IMR-90 (cell line): ENCODE measurements around the gene MNT. TPM values are rescaled to one million over a fixed set of nuclear protein-coding genes. Genes with fewer than 3 reads are reported as not detected.

Experiments used
- ATAC-seq: fragments of 200-7000 bp; cut with Tn5 transposase; 2 replicates; pipeline ENCODE4 v1.9.1; 2020; ENCODE audit warnings: low read depth, mild to moderate bottlenecking, moderate library complexity
- BruUV-seq: library from RNA; stranded (reverse); fragments of 400-500 nt; replicated peaks from 2 replicates; lab custom pipeline; 2021; lab: Mats Ljungman, UMichigan
- CTCF ChIA-PET: fragments of 300-600 bp; formaldehyde crosslinking; extraction: SDS; loops from one replicate; lab custom pipeline; 2021; ENCODE audit warnings: antibody characterized with exemption; lab: Yijun Ruan, JAX
- POLR2A ChIA-PET: fragments of 300-600 bp; sonication (Branson Sonifier 250); formaldehyde crosslinking; loops from one replicate; lab custom pipeline; 2022; ENCODE audit warnings: antibody characterized with exemption; ENCODE audit not compliant: unreplicated experiment; lab: Charles Lee
- DNase-seq: peaks from one replicate; pipeline ENCODE4 v3.0.0; 2013
- H2AFZ ChIP-seq: replicated peaks from 2 replicates; pipeline ENCODE3; 2013; ENCODE audit warnings: low read length, mild to moderate bottlenecking; ENCODE audit not compliant: poor library complexity
- H2AK5ac ChIP-seq: 2 replicates; pipeline ENCODE4 v1.6.1; 2013; ENCODE audit warnings: low read depth, low read length, inconsistent platforms
- H2AK9ac ChIP-seq: replicated peaks from 2 replicates; pipeline ENCODE3; 2013; ENCODE audit warnings: mild to moderate bottlenecking, low read depth, low read length, moderate library complexity; ENCODE audit not compliant: poor library complexity
- H2BK120ac ChIP-seq: 2 replicates; pipeline ENCODE4 v1.6.1; 2013; ENCODE audit warnings: low read depth, low read length, inconsistent platforms
- H2BK15ac ChIP-seq: 3 replicates; pipeline ENCODE4 v1.6.1; 2013; ENCODE audit warnings: low read depth, low read length, inconsistent platforms
- H2BK20ac ChIP-seq: 2 replicates; pipeline ENCODE4 v1.6.1; 2013; ENCODE audit warnings: low read depth, mild to moderate bottlenecking, inconsistent platforms, low read length, moderate library complexity
- H2BK5ac ChIP-seq: 2 replicates; pipeline ENCODE4 v1.6.1; 2013; ENCODE audit warnings: mild to moderate bottlenecking, low read depth, low read length, inconsistent platforms; ENCODE audit not compliant: poor library complexity, severe bottlenecking
- H3K14ac ChIP-seq: replicated peaks from 2 replicates; pipeline ENCODE4 v1.6.1; 2013; ENCODE audit warnings: low read depth, low read length, inconsistent platforms
- H3K18ac ChIP-seq: 2 replicates; pipeline ENCODE4 v1.6.1; 2013; ENCODE audit warnings: low read depth, low read length, control low read depth
- H3K23ac ChIP-seq: 2 replicates; pipeline ENCODE4 v1.6.1; 2013; ENCODE audit warnings: low read depth, low read length, inconsistent platforms
- H3K27ac ChIP-seq: 2 replicates; pipeline ENCODE4 v1.5.1; 2013; ENCODE audit warnings: mild to moderate bottlenecking, control low read depth, low read length; ENCODE audit not compliant: insufficient read depth
- H3K27me3 ChIP-seq: 2 replicates; pipeline ENCODE4 v1.6.1; 2013; ENCODE audit warnings: low read length; ENCODE audit not compliant: control insufficient read depth, insufficient read depth
- H3K36me3 ChIP-seq: 2 replicates; pipeline ENCODE4 v1.6.1; 2013; ENCODE audit warnings: low read length, mixed read lengths; ENCODE audit not compliant: control insufficient read depth, insufficient read depth
- H3K4ac ChIP-seq: 2 replicates; pipeline ENCODE4 v1.6.1; 2013; ENCODE audit warnings: low read depth, low read length, inconsistent platforms
- H3K4me1 ChIP-seq: 2 replicates; pipeline ENCODE4 v1.6.1; 2013; ENCODE audit warnings: low read length, mixed read lengths; ENCODE audit not compliant: control insufficient read depth, insufficient read depth
- H3K4me2 ChIP-seq: 2 replicates; pipeline ENCODE4 v1.6.1; 2013; ENCODE audit warnings: low read depth, mild to moderate bottlenecking, control low read depth, low read length, moderate library complexity
- H3K4me3 ChIP-seq: 2 replicates; pipeline ENCODE4 v1.5.1; 2013; ENCODE audit warnings: low read depth, mild to moderate bottlenecking, control low read depth, low read length, moderate library complexity; ENCODE audit not compliant: insufficient read depth
- H3K56ac ChIP-seq: 2 replicates; pipeline ENCODE4 v1.6.1; 2013; ENCODE audit warnings: low read length, inconsistent platforms; ENCODE audit not compliant: insufficient read depth; ENCODE audit errors: extremely low read depth
- H3K79me1 ChIP-seq, 2 experiments: 2 replicates each; pipeline ENCODE4 v1.6.1; 2013; ENCODE audit warnings: low read length in 2 of 2, inconsistent platforms in 1 of 2, low read depth in 1 of 2
- H3K9ac ChIP-seq: 2 replicates; pipeline ENCODE4 v1.6.1; 2013; ENCODE audit warnings: low read depth, low read length, control low read depth
- H3K9me1 ChIP-seq: 2 replicates; pipeline ENCODE4 v1.6.1; 2013; ENCODE audit warnings: low read length, inconsistent platforms; ENCODE audit not compliant: insufficient read depth
- H3K9me3 ChIP-seq: 2 replicates; pipeline ENCODE4 v1.6.1; 2013; ENCODE audit warnings: low read length; ENCODE audit not compliant: control insufficient read depth, insufficient read depth
- H4K20me1 ChIP-seq: 2 replicates; pipeline ENCODE4 v1.6.1; 2013; ENCODE audit warnings: low read length, inconsistent platforms; ENCODE audit not compliant: insufficient read depth
- H4K5ac ChIP-seq: 2 replicates; pipeline ENCODE4 v1.6.1; 2013; ENCODE audit warnings: mild to moderate bottlenecking, low read depth, low read length, control low read depth
- H4K8ac ChIP-seq, 2 experiments: 2 replicates each; pipeline ENCODE4 v1.6.1; 2013; ENCODE audit warnings: low read depth in 2 of 2, low read length in 2 of 2, control low read depth in 1 of 2, inconsistent platforms in 1 of 2
- H4K91ac ChIP-seq: 2 replicates; pipeline ENCODE4 v1.6.1; 2013; ENCODE audit warnings: low read depth, low read length, inconsistent platforms; ENCODE audit not compliant: insufficient read depth
- BHLHE40 ChIP-seq: fragments of 150-350 bp; IDR thresholded peaks from 2 replicates; pipeline ENCODE4 v1.6.1; 2016; ENCODE audit warnings: mild to moderate bottlenecking, low read depth, low read length
- CEBPB ChIP-seq: IDR thresholded peaks from 2 replicates; pipeline ENCODE4 v1.6.1; 2012; ENCODE audit warnings: low read depth, low read length, improper control_type of control experiment
- CTCF ChIP-seq: conservative IDR thresholded peaks from 2 replicates; pipeline ENCODE4 v1.5.1; 2012; ENCODE audit warnings: mild to moderate bottlenecking, low read depth, low read length, improper control_type of control experiment
- ELK1 ChIP-seq: fragments of 150-350 bp; IDR thresholded peaks from 2 replicates; pipeline ENCODE4 v1.6.1; 2016; ENCODE audit warnings: low read depth, mild to moderate bottlenecking, low read length, moderate library complexity, borderline replicate concordance
- MAZ ChIP-seq: IDR thresholded peaks from 2 replicates; pipeline ENCODE4 v1.6.1; 2012; ENCODE audit warnings: low read depth, mild to moderate bottlenecking, low read length, improper control_type of control experiment, moderate library complexity, borderline replicate concordance
- MXI1 ChIP-seq: IDR thresholded peaks from 2 replicates; pipeline ENCODE4 v1.6.1; 2012; ENCODE audit warnings: low read depth, mild to moderate bottlenecking, low read length, moderate library complexity, borderline replicate concordance
- NFE2L2 ChIP-seq: fragments of 150-350 bp; IDR thresholded peaks from 2 replicates; pipeline ENCODE4 v1.6.1; 2016; ENCODE audit warnings: low read depth, mild to moderate bottlenecking, low read length
- POLR2A ChIP-seq: IDR thresholded peaks from 2 replicates; pipeline ENCODE4 v1.6.1; 2012; ENCODE audit warnings: mild to moderate bottlenecking, low read depth, low read length
- RAD21 ChIP-seq: IDR thresholded peaks from 2 replicates; pipeline ENCODE4 v1.6.1; 2012; ENCODE audit warnings: low read length, improper control_type of control experiment
- RCOR1 ChIP-seq: IDR thresholded peaks from 2 replicates; pipeline ENCODE4 v1.6.1; 2012; ENCODE audit warnings: mild to moderate bottlenecking, low read length, improper control_type of control experiment; ENCODE audit not compliant: insufficient replicate concordance
- RFX5 ChIP-seq: IDR thresholded peaks from 2 replicates; pipeline ENCODE4 v1.8.0; 2012; ENCODE audit warnings: low read depth, mild to moderate bottlenecking, low read length, moderate library complexity
- SMC3 ChIP-seq: fragments of 150-350 bp; IDR thresholded peaks from 2 replicates; pipeline ENCODE4 v1.6.1; 2016; ENCODE audit warnings: low read depth, mild to moderate bottlenecking, antibody characterized with exemption, low read length, moderate library complexity
- USF2 ChIP-seq: fragments of 150-350 bp; IDR thresholded peaks from 2 replicates; pipeline ENCODE4 v1.6.1; 2017; ENCODE audit warnings: mild to moderate bottlenecking, antibody characterized with exemption, low read length, low read depth
- WGBS, 2 experiments: methylation state at CpG; one replicate each; pipeline versions ENCODE4 v1.1.5 to v1.1.7; 2013; ENCODE audit warnings: missing lambda C conversion rate in 2 of 2; ENCODE audit not compliant: insufficient read length in 1 of 2; ENCODE audit errors: extremely low coverage in 2 of 2; 5-methylcytosine and 5-hydroxymethylcytosine counted together
- dilution Hi-C: fragments of 300-500 bp; cut with HindIII; formaldehyde crosslinking; loops from one replicate; pipeline ENCODE4 v1.14.3; 2018; ENCODE audit warnings: low sequenced_read_pairs; ENCODE audit not compliant: unreplicated experiment
- in situ Hi-C: fragments of 300-500 bp; cut with MboI; formaldehyde crosslinking; loops from 3 replicates; pipeline ENCODE4 v1.14.3; 2019; ENCODE audit warnings: low sequenced_read_pairs, inconsistent platforms, mixed read lengths
- intact Hi-C: fragments of 100-400 bp; cut with micrococcal nuclease; formaldehyde crosslinking; loops from 2 replicates; pipeline ENCODE4 v1.10.0; 2022
- polyA plus RNA-seq, 3 experiments: library from polyadenylated mRNA; depleted of rRNA; stranded (reverse); fragments of >200 nt; gene quantifications; 2 replicates each; pipeline ENCODE4 v1.2.3, GENCODE V29; 2012; ENCODE audit warnings: low replicate concordance in 1 of 3
- total RNA-seq: library from RNA; depleted of rRNA; stranded (reverse); fragments of >200 nt; gene quantifications from 2 replicates; pipeline ENCODE4 v1.2.3, GENCODE V29; 2012

Gene MNT
- total and polyA plus RNA-seq, 2 of the 4 experiments (the other 2 are of a cell fraction): 1.4 to 8.3 TPM

GRCh38 chr17:2395258-2396181 lies 5.3 kb downstream of the MNT start:
- H2BK15ac ChIP-seq: peak overlapping the region; percentile 29; the same call in 1 of the 3 replicates
- peak overlapping the region; percentile 86 for H2BK5ac ChIP-seq
- peak overlapping the region; percentile 86 for H3K27ac ChIP-seq
- DNase-seq: peak; percentile 58
- H3K18ac ChIP-seq: peak overlapping the region; percentile 45
- no peaks in the 10 kb centered on the region; the same call in 1 of the 2 replicates for H3K36me3 ChIP-seq
- H2AFZ ChIP-seq: peak overlapping the region; percentile 69
- H2AK5ac ChIP-seq: peak overlapping the region; percentile 97
- BruUV-seq: no TSS peak
- WGBS, 2 experiments: 87% methylated on average over 8 of the region's 28 CpGs; no CpG with 5 or more reads in 1 of the 2 experiments
- intact Hi-C loops: no loop called here
- H3K9me1 ChIP-seq: peaks cover 20% of the 10 kb centered on the region
- in situ Hi-C loops: no loop called here
- peak overlapping the region; percentile 81 for H3K14ac ChIP-seq
- H3K79me1 ChIP-seq: peaks cover 19 to 72% of the 10 kb centered on the region in 2 experiments
- peak overlapping the region; percentile 84 for H3K4me2 ChIP-seq
- peak overlapping the region; percentile 14 to 60 for H4K8ac ChIP-seq
- no peak overlapping the region for H3K4me3 ChIP-seq
- dilution Hi-C loops: no loop called here
- ATAC-seq: no peak
- H2AK9ac ChIP-seq: peak overlapping the region; percentile 88
- peak overlapping the region; percentile 86 for H3K4ac ChIP-seq
- H2BK20ac ChIP-seq: peak overlapping the region; percentile 57
- H4K20me1 ChIP-seq: peaks cover 43% of the 10 kb centered on the region
- H3K23ac ChIP-seq: peak overlapping the region; percentile 94
- no peaks in the 10 kb centered on the region for H3K9me3 ChIP-seq
- POLR2A ChIA-PET: no interaction called here
- H2BK120ac ChIP-seq: peak overlapping the region; percentile 71
- no peak overlapping the region for H3K56ac ChIP-seq
- H4K91ac ChIP-seq: peak overlapping the region; percentile 76
- no peaks in the 10 kb centered on the region for H3K27me3 ChIP-seq
- peak overlapping the region; percentile 59 for H3K9ac ChIP-seq
- peaks cover 42% of the 10 kb centered on the region for H3K4me1 ChIP-seq
- peak overlapping the region; percentile 80 for H4K5ac ChIP-seq
- CTCF ChIA-PET: no interaction called here
- TF ChIP-seq ELK1 (no peak), MAZ (peak; percentile 3; the same call in 1 of the 2 replicates), BHLHE40 (no peak), CEBPB (no peak), USF2 (no peak), POLR2A (no peak), CTCF (peak; percentile 23; the same call in 1 of the 2 replicates), RFX5 (no peak), RCOR1 (no peak), NFE2L2 (no peak), SMC3 (no peak), MXI1 (no peak), RAD21 (no peak)
